ENCODE data around the gene HYAL3.

HYAL3 gene

DNA sequence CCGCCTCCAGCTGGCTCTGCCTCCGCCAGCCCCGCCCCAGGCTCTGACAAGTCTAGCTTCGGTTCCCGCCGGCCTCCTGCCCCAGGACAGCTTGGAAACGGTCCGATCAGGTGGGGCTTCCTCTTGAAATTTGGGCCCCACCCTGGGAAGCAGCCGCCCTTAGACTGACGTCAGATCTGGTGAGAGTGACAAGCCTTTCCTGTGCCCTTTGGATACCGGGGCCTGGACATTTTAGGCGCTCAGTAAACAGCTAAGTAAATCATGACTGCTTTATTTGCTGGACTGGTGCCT is 378 bp upstream of the HYAL3 start:
- Histone ChIP-seq H3K4me1 (ENCODE audit: control insufficient read depth, low read length) (peaks cover 19% of the 10 kb centered on the region), H3K4me2 (ENCODE audit: low read length) (peak overlapping the region; percentile 98), H3F3A (ENCODE audit: control insufficient read depth, insufficient read depth) (peaks cover 4% of the 10 kb centered on the region; the same call in 1 of the 2 replicates), H3K4me3 (ENCODE audit: low read length) (peak overlapping the region; percentile 98), H3K9me3 (ENCODE audit: control insufficient read depth, insufficient read depth, low read length) (no peaks in the 10 kb centered on the region), H3K27me3 (ENCODE audit: control insufficient read depth, low read length) (no peaks in the 10 kb centered on the region), H3K36me3 (ENCODE audit: control insufficient read depth, low read length) (no peaks in the 10 kb centered on the region), H3K27ac (ENCODE audit: low read depth, low read length) (peak overlapping the region; percentile 20), H3K79me2 (ENCODE audit: control insufficient read depth, low read length) (0 out of 2 replicates have a peak, but pooled peaks cover 3% of the 10 kb centered on the region), H3K9me2 (replicated peaks; ENCODE audit: control insufficient read depth, low read length) (no peaks in the 10 kb centered on the region), H4K20me1 (ENCODE audit: control insufficient read depth, insufficient read depth, low read depth, low read length) (no peaks in the 10 kb centered on the region)
- TF ChIP-seq EZH2phosphoT487 (IDR thresholded peaks at IDR 0.05; ENCODE audit: borderline replicate concordance, low read length) = no peak
- TF ChIP-seq, protein P1, sequence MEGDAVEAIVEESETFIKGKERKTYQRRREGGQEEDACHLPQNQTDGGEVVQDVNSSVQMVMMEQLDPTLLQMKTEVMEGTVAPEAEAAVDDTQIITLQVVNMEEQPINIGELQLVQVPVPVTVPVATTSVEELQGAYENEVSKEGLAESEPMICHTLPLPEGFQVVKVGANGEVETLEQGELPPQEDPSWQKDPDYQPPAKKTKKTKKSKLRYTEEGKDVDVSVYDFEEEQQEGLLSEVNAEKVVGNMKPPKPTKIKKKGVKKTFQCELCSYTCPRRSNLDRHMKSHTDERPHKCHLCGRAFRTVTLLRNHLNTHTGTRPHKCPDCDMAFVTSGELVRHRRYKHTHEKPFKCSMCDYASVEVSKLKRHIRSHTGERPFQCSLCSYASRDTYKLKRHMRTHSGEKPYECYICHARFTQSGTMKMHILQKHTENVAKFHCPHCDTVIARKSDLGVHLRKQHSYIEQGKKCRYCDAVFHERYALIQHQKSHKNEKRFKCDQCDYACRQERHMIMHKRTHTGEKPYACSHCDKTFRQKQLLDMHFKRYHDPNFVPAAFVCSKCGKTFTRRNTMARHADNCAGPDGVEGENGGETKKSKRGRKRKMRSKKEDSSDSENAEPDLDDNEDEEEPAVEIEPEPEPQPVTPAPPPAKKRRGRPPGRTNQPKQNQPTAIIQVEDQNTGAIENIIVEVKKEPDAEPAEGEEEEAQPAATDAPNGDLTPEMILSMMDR (IDR thresholded peaks at IDR 0.05; ENCODE audit: low read depth, low read length, poor library complexity, severe bottlenecking) = no peak

DNA sequence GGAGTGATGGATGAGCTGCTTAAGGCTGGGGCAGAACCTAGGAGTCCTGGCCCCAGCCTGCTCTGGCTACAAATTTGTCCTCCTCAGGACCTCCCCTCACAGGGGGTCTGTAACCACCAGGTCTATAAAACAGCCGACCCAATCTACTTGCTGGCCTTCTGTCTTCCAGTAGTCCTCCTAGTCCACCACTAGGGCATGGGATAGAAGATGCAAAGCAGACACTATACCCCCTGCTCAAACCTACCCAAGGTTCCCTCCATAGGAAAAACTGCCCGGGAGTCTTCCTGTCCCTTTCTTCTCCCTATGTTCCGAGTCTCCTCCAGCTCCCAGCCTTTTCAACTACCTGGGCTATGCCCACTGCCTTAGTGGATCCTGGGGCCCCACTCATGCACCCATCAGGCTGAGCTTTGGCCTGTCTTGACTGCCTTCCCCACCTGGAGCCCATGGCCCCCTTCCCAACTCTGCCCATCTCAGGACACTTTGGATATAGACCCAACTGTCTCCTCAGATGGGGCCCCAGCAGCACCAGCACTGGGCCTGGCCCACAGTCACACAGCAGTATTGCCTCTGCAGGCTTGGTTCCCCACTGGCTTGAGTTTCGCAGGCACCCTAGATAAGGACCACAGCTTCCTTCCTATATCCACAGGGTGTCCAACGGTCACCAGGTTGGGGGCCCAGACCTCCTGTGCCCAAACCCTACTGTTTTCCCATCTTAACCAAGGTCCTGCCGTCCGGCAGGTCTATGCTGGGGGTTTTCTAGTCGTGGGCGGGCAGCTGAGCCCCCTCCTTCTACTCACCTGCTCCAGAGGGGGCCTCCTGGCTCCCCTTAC is 1.1 kb downstream of the HYAL3 start:
- H3K36me3 ChIP-seq (ENCODE audit: control insufficient read depth, low read length) = no peaks in the 10 kb centered on the region
- no peaks in the 10 kb centered on the region for H3K9me2 ChIP-seq (replicated peaks; ENCODE audit: control insufficient read depth, low read length)
- H3K4me2 ChIP-seq (ENCODE audit: low read length) = peak overlapping the region; percentile 98
- H3K27ac ChIP-seq (ENCODE audit: low read depth, low read length) = no peak overlapping the region
- no peaks in the 10 kb centered on the region for H3K9me3 ChIP-seq (ENCODE audit: control insufficient read depth, insufficient read depth, low read length)
- 0 out of 2 replicates have a peak, but pooled peaks cover 3% of the 10 kb centered on the region for H3K79me2 ChIP-seq (ENCODE audit: control insufficient read depth, low read length)
- no peaks in the 10 kb centered on the region for H3K27me3 ChIP-seq (ENCODE audit: control insufficient read depth, low read length)
- TF ChIP-seq, protein P1 (IDR thresholded peaks at IDR 0.05; ENCODE audit: low read depth, low read length, poor library complexity, severe bottlenecking) = no peak
- no peak for TF ChIP-seq EZH2phosphoT487 (IDR thresholded peaks at IDR 0.05; ENCODE audit: borderline replicate concordance, low read length)
- H3K4me1 ChIP-seq (ENCODE audit: control insufficient read depth, low read length) = peaks cover 21% of the 10 kb centered on the region
- no peaks in the 10 kb centered on the region for H4K20me1 ChIP-seq (ENCODE audit: control insufficient read depth, insufficient read depth, low read depth, low read length)
- H3F3A ChIP-seq (ENCODE audit: control insufficient read depth, insufficient read depth) = peaks cover 4% of the 10 kb centered on the region; the same call in 1 of the 2 replicates
- H3K4me3 ChIP-seq (ENCODE audit: low read length) = peak overlapping the region; percentile 98

DNA sequence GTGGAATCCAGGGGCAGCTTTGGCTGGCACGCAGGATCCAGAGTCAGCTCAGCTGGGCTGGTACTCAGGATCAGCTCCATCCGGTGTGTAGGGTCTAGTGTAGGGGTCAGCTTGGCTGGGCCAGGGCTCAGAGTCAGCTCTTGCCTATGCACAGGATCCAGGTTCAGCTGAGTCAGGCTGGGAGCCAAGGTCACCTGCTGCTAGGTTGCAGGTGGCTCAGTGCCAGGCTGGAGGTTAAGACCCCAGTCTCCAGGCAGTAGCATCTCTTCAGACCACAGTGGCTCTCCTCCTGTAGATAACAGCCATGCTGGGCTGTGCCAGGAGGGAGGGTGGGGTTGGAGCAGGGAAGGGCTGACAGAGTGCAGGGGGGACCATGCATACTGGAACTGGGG is 1.8 kb downstream of the HYAL3 start:
- Histone ChIP-seq H3K27ac (ENCODE audit: low read depth, low read length) (no peak overlapping the region), H3K4me2 (ENCODE audit: low read length) (no peak overlapping the region), H3K4me1 (ENCODE audit: control insufficient read depth, low read length) (peaks cover 27% of the 10 kb centered on the region)

More for the DNA sequence above, 1.8 kb downstream of the HYAL3 start:
- Histone ChIP-seq H3K27me3 (ENCODE audit: control insufficient read depth, low read length) (no peaks in the 10 kb centered on the region), H3K79me2 (ENCODE audit: control insufficient read depth, low read length) (0 out of 2 replicates have a peak, but pooled peaks cover 3% of the 10 kb centered on the region), H3K9me2 (replicated peaks; ENCODE audit: control insufficient read depth, low read length) (no peaks in the 10 kb centered on the region), H3K4me3 (ENCODE audit: low read length) (no peak overlapping the region), H3K9me3 (ENCODE audit: control insufficient read depth, insufficient read depth, low read length) (no peaks in the 10 kb centered on the region), H4K20me1 (ENCODE audit: control insufficient read depth, insufficient read depth, low read depth, low read length) (no peaks in the 10 kb centered on the region), H3K36me3 (ENCODE audit: control insufficient read depth, low read length) (no peaks in the 10 kb centered on the region), H3F3A (ENCODE audit: control insufficient read depth, insufficient read depth) (peaks cover 4% of the 10 kb centered on the region; the same call in 1 of the 2 replicates)
- no peak for TF ChIP-seq EZH2phosphoT487 (IDR thresholded peaks at IDR 0.05; ENCODE audit: borderline replicate concordance, low read length)
- TF ChIP-seq, protein P1 (IDR thresholded peaks at IDR 0.05; ENCODE audit: low read depth, low read length, poor library complexity, severe bottlenecking) = no peak
